Uterus (tissue), 4 donors: ENCODE measurements around the gene LRRC56. TPM values are rescaled to one million over a fixed set of nuclear protein-coding genes. Genes with fewer than 3 reads are reported as not detected.

Source experiments
- DNase-seq, 2 donors: peaks; one replicate each; pipeline ENCODE4 v3.0.0-alpha.2; 2019 to 2020
- H3K27ac ChIP-seq, 2 donors: fragments of 200-600 bp; sonication (generic); 1 replicate in 1 of 2; 2 replicates in 1 of 2; pipeline ENCODE4 v1.5.1; 2016 to 2018
- H3K27me3 ChIP-seq, 2 donors: fragments of 200-600 bp; sonication (generic); one replicate each; pipeline ENCODE4 v1.5.1; 2018 to 2019; ENCODE audit warnings: control low read depth in 1 of 2
- H3K36me3 ChIP-seq, 2 donors: fragments of 200-600 bp; sonication (generic); one replicate each; pipeline ENCODE4 v1.5.1; 2019; ENCODE audit warnings: control low read depth in 1 of 2
- H3K4me1 ChIP-seq, 2 donors: fragments of 200-600 bp; sonication (generic); one replicate each; pipeline ENCODE4 v1.5.1; 2018 to 2019; ENCODE audit warnings: control low read depth in 1 of 2
- H3K4me3 ChIP-seq, 2 donors: fragments of 200-600 bp; sonication (generic); 1 replicate in 1 of 2; 2 replicates in 1 of 2; pipeline ENCODE4 v1.5.1; 2018 to 2019; ENCODE audit warnings: mild to moderate bottlenecking in 1 of 2
- H3K9me3 ChIP-seq, 2 donors: fragments of 200-600 bp; sonication (generic); one replicate each; pipeline ENCODE4 v1.5.1; 2019; ENCODE audit warnings: control low read depth in 1 of 2
- CTCF ChIP-seq, 4 experiments: fragments of 200-600 bp in 2 of 4; fragments of 450-650 bp in 2 of 4; sonication (generic) in 2 of 4; IDR thresholded peaks; one replicate each; pipeline ENCODE4 v1.5.1; 2016 to 2019; ENCODE audit warnings: antibody characterized with exemption in 4 of 4, mild to moderate bottlenecking in 2 of 4, moderate library complexity in 1 of 4
- POLR2A ChIP-seq, 2 donors: fragments of 450-650 bp; IDR thresholded peaks; one replicate each; pipeline ENCODE4 v1.6.1; 2016; ENCODE audit warnings: antibody characterized with exemption in 2 of 2, mild to moderate bottlenecking in 1 of 2, moderate library complexity in 1 of 2
- intact Hi-C: fragments of 100-400 bp; cut with DNase I; formaldehyde crosslinking; loops from one replicate; pipeline ENCODE4 v1.15.1; 2023; ENCODE audit warnings: low total_unique reads
- total RNA-seq, 4 donors: library from RNA; depleted of rRNA in 3 of 4; stranded (reverse); fragments of >200 nt in 3 of 4; gene quantifications; one replicate each; pipeline versions ENCODE4 v1.1.0 to v1.2.4, GENCODE V29; 2014 to 2023
- donor health status: DM: yes; HTN: yes; CAD: no.

LRRC56 gene
- total RNA-seq, 4 donors from 2014 or later: 1.7 to 1.9 TPM; not detected in 2

GRCh38 chr11:554428-555226, 17.3 kb downstream of the LRRC56 start:
- H3K9me3 ChIP-seq: no peaks in the 10 kb centered on the region
- H3K4me3 ChIP-seq: no peak overlapping the region
- peak in 1 of 2 donors; percentile 52 for DNase-seq
- no peaks in the 10 kb centered on the region for H3K36me3 ChIP-seq
- peaks cover 27 to 29% of the 10 kb centered on the region in 2 donors for H3K27me3 ChIP-seq
- peaks cover 0 to 16% of the 10 kb centered on the region in 2 donors for H3K4me1 ChIP-seq
- intact Hi-C loops: loop anchor here (5.0 kb wide), 1 partner anchor 168 kb away; no protein-coding TSS in a partner anchor
- TF ChIP-seq CTCF (IDR thresholded peaks at IDR 0.05) (peak; percentile 45 to 77 (median 64)), POLR2A (IDR thresholded peaks at IDR 0.05) (no peak)
- H3K27ac ChIP-seq: no peak overlapping the region

- no peaks in the 10 kb centered on the region for H3K9me3 ChIP-seq
- peaks cover 0 to 20% of the 10 kb centered on the region in 2 donors for H3K4me1 ChIP-seq
- TF ChIP-seq CTCF (IDR thresholded peaks at IDR 0.05): no peak
- no peak for TF ChIP-seq POLR2A (IDR thresholded peaks at IDR 0.05)
- intact Hi-C loops: loop anchor here (5.0 kb wide), 1 partner anchor 167 kb away; no protein-coding TSS in a partner anchor
- no peak overlapping the region for H3K4me3 ChIP-seq
- peaks cover 27 to 29% of the 10 kb centered on the region in 2 donors for H3K27me3 ChIP-seq
- DNase-seq: no peak
- H3K36me3 ChIP-seq: no peaks in the 10 kb centered on the region
- H3K27ac ChIP-seq: no peak overlapping the region
Measured at GRCh38 chr11:555227-555779, 18.0 kb downstream of the LRRC56 start.

- intact Hi-C loops: loop anchor here (5.0 kb wide), 1 partner anchor 166 kb away; no protein-coding TSS in a partner anchor
- H3K4me1 ChIP-seq: peaks cover 0 to 22% of the 10 kb centered on the region in 2 donors
- H3K4me3 ChIP-seq: no peak overlapping the region
Measured at GRCh38 chr11:555780-556661, 18.7 kb downstream of the LRRC56 start.

GRCh38 chr11:556662-557256, 19.4 kb downstream of the LRRC56 start:
- Histone ChIP-seq H3K4me1 (peaks cover 0 to 22% of the 10 kb centered on the region in 2 donors), H3K9me3 (no peaks in the 10 kb centered on the region), H3K27ac (no peak overlapping the region), H3K27me3 (peaks cover 25 to 27% of the 10 kb centered on the region in 2 donors), H3K36me3 (no peaks in the 10 kb centered on the region), H3K4me3 (no peak overlapping the region)
- TF ChIP-seq POLR2A (IDR thresholded peaks at IDR 0.05): no peak
- no peak for TF ChIP-seq CTCF (IDR thresholded peaks at IDR 0.05)
- intact Hi-C loops: loop anchor here (5.0 kb wide), 1 partner anchor 166 kb away; no protein-coding TSS in a partner anchor
- DNase-seq: no peak

More at GRCh38 chr11:555780-556661, 18.7 kb downstream of the LRRC56 start:
- Histone ChIP-seq H3K27ac (no peak overlapping the region), H3K27me3 (peaks cover 27 to 29% of the 10 kb centered on the region in 2 donors), H3K9me3 (no peaks in the 10 kb centered on the region), H3K36me3 (no peaks in the 10 kb centered on the region)
- TF ChIP-seq POLR2A (IDR thresholded peaks at IDR 0.05) (no peak), CTCF (IDR thresholded peaks at IDR 0.05) (no peak)
- no peak for DNase-seq
